ENCODE measurements around the gene FGF14.

The FGF14 gene

DNA sequence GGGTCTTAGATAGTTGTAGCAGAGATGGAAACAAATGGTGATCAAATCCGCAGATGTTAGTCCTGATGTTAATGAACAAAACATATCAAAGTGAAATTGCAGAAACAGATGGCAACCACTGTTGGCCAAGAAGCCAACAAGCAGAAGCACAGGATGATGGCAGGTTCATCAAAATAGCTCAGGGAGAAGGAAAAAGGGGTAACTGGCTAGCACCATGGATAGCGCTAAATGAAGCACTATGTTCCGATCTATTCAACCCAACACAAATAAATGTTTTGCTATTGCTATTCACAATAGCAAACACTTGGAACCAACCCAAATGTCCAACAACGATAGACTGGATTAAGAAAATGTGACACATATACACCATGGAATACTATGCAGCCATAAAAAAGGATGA lies 413.7 kb downstream of the FGF14 start:
- H3K36me3 ChIP-seq (ENCODE audit: insufficient read depth, low read depth, low read length): no peaks in the 10 kb centered on the region
- H3K4me3 ChIP-seq (ENCODE audit: low read length): no peak overlapping the region
- H3K4me1 ChIP-seq (ENCODE audit: insufficient read depth, low read length): no peaks in the 10 kb centered on the region
- no peaks in the 10 kb centered on the region for H3K27me3 ChIP-seq (ENCODE audit: insufficient read depth, low read length)
- H3K9ac ChIP-seq (ENCODE audit: low read depth, low read length): no peak overlapping the region
- H3K27ac ChIP-seq (ENCODE audit: low read length): no peak overlapping the region
- no peaks in the 10 kb centered on the region for H3K9me3 ChIP-seq (ENCODE audit: insufficient read depth, low read depth, low read length)

- no peaks in the 10 kb centered on the region for H3K9me3 ChIP-seq (ENCODE audit: insufficient read depth, low read depth, low read length)
- no peak overlapping the region for H3K27ac ChIP-seq (ENCODE audit: low read length)
- H3K36me3 ChIP-seq (ENCODE audit: insufficient read depth, low read depth, low read length): no peaks in the 10 kb centered on the region
- H3K4me1 ChIP-seq (ENCODE audit: insufficient read depth, low read length): no peaks in the 10 kb centered on the region
- no peak overlapping the region for H3K4me3 ChIP-seq (ENCODE audit: low read length)
- H3K9ac ChIP-seq (ENCODE audit: low read depth, low read length): no peak overlapping the region
- H3K27me3 ChIP-seq (ENCODE audit: insufficient read depth, low read length): no peaks in the 10 kb centered on the region
Observed at GRCh38 chr13:101986316-101986715, 415.5 kb downstream of the FGF14 start.

- Histone ChIP-seq H3K4me3 (ENCODE audit: low read length) (no peak overlapping the region), H3K4me1 (ENCODE audit: insufficient read depth, low read length) (no peaks in the 10 kb centered on the region), H3K9me3 (ENCODE audit: insufficient read depth, low read depth, low read length) (no peaks in the 10 kb centered on the region), H3K27ac (ENCODE audit: low read length) (no peak overlapping the region), H3K27me3 (ENCODE audit: insufficient read depth, low read length) (no peaks in the 10 kb centered on the region), H3K36me3 (ENCODE audit: insufficient read depth, low read depth, low read length) (no peaks in the 10 kb centered on the region), H3K9ac (ENCODE audit: low read depth, low read length) (no peak overlapping the region)
Observed at GRCh38 chr13:101985321-101985720, 416.5 kb downstream of the FGF14 start.

GRCh38 chr13:101982903-101983302 lies 418.9 kb downstream of the FGF14 start:
- no peaks in the 10 kb centered on the region for H3K27me3 ChIP-seq (ENCODE audit: insufficient read depth, low read length)
- no peak overlapping the region for H3K9ac ChIP-seq (ENCODE audit: low read depth, low read length)
- H3K4me1 ChIP-seq (ENCODE audit: insufficient read depth, low read length): no peaks in the 10 kb centered on the region
- no peaks in the 10 kb centered on the region for H3K36me3 ChIP-seq (ENCODE audit: insufficient read depth, low read depth, low read length)
- no peaks in the 10 kb centered on the region for H3K9me3 ChIP-seq (ENCODE audit: insufficient read depth, low read depth, low read length)
- no peak overlapping the region for H3K4me3 ChIP-seq (ENCODE audit: low read length)
- H3K27ac ChIP-seq (ENCODE audit: low read length): no peak overlapping the region

- H3K27me3 ChIP-seq (ENCODE audit: insufficient read depth, low read length): no peaks in the 10 kb centered on the region
- H3K36me3 ChIP-seq (ENCODE audit: insufficient read depth, low read depth, low read length): no peaks in the 10 kb centered on the region
- no peaks in the 10 kb centered on the region for H3K4me1 ChIP-seq (ENCODE audit: insufficient read depth, low read length)
- H3K9ac ChIP-seq (ENCODE audit: low read depth, low read length): no peak overlapping the region
- H3K27ac ChIP-seq (ENCODE audit: low read length): no peak overlapping the region
- no peaks in the 10 kb centered on the region for H3K9me3 ChIP-seq (ENCODE audit: insufficient read depth, low read depth, low read length)
- H3K4me3 ChIP-seq (ENCODE audit: low read length): no peak overlapping the region
Observed at GRCh38 chr13:101979825-101980224, 422.0 kb downstream of the FGF14 start.

DNA sequence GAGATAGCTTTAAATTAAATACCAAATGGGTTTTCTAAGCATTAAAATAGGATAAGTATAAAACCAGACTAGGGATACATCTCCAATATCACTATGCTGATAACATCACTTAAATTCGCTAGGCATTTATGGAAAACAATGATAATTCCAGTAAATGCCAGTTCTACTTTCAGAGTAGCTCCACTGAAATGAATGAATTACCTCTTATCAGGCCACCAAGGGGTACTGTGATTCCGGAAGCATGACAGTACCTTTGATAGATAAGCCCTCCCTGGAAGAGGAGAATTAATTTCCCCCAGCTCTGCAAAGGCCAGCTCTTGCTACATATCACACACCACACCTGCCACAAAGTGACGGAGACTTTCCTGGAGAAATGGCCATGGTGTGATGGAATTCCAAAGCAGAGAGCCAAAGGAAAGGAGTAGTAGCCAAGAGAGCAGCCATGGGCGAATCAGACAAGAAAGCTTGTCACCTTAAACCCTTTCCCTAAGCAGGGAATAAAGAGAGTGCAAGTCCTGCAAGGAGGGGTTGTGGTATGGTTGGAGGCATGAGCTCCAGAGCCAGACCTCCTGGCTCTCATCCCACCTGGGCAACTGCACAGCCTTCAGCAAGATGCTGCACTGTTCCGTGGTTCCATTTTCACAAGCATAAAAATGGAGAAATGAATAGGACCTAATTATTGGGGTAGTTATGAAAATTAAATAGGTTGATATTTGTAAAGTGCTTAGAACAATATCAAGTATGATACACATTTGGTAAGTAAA lies 423.1 kb downstream of the FGF14 start:
- Histone ChIP-seq H3K27ac (ENCODE audit: low read length) (no peak overlapping the region), H3K4me1 (ENCODE audit: insufficient read depth, low read length) (no peaks in the 10 kb centered on the region), H3K36me3 (ENCODE audit: insufficient read depth, low read depth, low read length) (no peaks in the 10 kb centered on the region), H3K4me3 (ENCODE audit: low read length) (no peak overlapping the region), H3K9ac (ENCODE audit: low read depth, low read length) (no peak overlapping the region), H3K27me3 (ENCODE audit: insufficient read depth, low read length) (no peaks in the 10 kb centered on the region), H3K9me3 (ENCODE audit: insufficient read depth, low read depth, low read length) (no peaks in the 10 kb centered on the region)

DNA sequence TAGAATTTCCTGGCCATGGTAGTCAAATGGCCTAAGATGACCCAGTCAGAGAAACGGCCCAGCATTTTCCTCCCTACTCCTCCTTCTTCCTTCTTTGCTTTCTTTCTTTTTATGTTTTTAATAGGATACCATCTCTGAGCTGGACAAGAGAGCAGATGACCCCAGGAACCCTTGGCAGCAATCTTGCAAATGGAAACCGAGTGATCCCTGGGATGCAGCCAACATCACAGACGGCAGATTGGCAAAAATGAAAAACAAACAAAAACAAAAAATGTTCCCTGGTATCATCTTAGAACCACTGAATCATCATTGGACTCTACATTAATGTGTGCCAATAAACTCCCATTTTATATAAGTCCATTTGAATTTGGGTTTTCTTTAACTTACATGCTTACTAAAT lies 424.4 kb downstream of the FGF14 start:
- Histone ChIP-seq H3K4me3 (ENCODE audit: low read length) (no peak overlapping the region), H3K27ac (ENCODE audit: low read length) (no peak overlapping the region), H3K4me1 (ENCODE audit: insufficient read depth, low read length) (no peaks in the 10 kb centered on the region), H3K36me3 (ENCODE audit: insufficient read depth, low read depth, low read length) (no peaks in the 10 kb centered on the region), H3K9me3 (ENCODE audit: insufficient read depth, low read depth, low read length) (no peaks in the 10 kb centered on the region), H3K9ac (ENCODE audit: low read depth, low read length) (no peak overlapping the region), H3K27me3 (ENCODE audit: insufficient read depth, low read length) (no peaks in the 10 kb centered on the region)

DNA sequence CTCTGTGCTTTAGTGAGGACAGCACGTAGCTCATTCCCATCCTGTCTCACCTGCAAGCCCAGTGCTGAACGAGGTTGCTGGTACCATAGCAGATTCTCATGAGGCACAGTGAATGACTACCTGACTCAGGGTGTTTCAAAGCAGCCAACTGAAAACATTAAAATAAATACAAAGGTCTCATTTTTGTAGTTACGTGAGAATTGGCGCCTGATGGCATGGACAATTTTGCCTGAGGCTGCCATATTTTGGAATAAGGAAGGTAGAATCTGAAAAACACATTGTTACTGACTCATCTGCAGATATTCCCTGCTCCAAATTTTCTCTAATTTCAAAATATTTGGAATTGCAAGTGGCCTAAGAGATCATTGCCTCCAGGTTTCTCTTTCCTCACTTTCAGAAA lies 429.7 kb downstream of the FGF14 start:
- Histone ChIP-seq H3K9ac (ENCODE audit: low read depth, low read length) (no peak overlapping the region), H3K9me3 (ENCODE audit: insufficient read depth, low read depth, low read length) (no peaks in the 10 kb centered on the region), H3K27ac (ENCODE audit: low read length) (no peak overlapping the region), H3K4me1 (ENCODE audit: insufficient read depth, low read length) (peaks cover 12% of the 10 kb centered on the region; the same call in 1 of the 2 replicates), H3K27me3 (ENCODE audit: insufficient read depth, low read length) (no peaks in the 10 kb centered on the region), H3K4me3 (ENCODE audit: low read length) (no peak overlapping the region), H3K36me3 (ENCODE audit: insufficient read depth, low read depth, low read length) (no peaks in the 10 kb centered on the region)

DNA sequence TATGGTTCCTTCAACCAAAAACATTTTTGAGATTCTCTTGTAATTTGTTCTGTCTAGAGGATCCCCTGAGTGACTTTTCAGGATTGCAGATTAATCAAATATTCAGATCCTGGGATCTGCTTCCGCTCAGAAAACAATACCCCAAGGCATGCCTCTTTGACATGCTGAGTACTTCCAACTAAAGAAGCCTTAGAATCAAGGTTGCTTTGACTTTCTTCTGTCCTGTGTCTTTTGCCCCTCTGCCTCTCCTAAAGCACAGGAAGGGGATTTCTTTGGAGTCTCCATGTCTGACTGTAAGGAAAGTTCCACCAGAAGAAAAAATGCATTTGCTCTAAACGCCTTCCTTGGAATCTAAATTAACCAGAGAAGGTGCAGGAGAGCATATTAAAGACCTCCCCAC lies 431.5 kb downstream of the FGF14 start:
- Histone ChIP-seq H3K9me3 (ENCODE audit: insufficient read depth, low read depth, low read length) (no peaks in the 10 kb centered on the region), H3K27ac (ENCODE audit: low read length) (peak overlapping the region; percentile 59), H3K4me1 (ENCODE audit: insufficient read depth, low read length) (peaks cover 12% of the 10 kb centered on the region; the same call in 1 of the 2 replicates), H3K4me3 (ENCODE audit: low read length) (peak overlapping the region; percentile 27; the same call in 1 of the 2 replicates), H3K36me3 (ENCODE audit: insufficient read depth, low read depth, low read length) (no peaks in the 10 kb centered on the region), H3K27me3 (ENCODE audit: insufficient read depth, low read length) (no peaks in the 10 kb centered on the region), H3K9ac (ENCODE audit: low read depth, low read length) (no peak overlapping the region)

DNA sequence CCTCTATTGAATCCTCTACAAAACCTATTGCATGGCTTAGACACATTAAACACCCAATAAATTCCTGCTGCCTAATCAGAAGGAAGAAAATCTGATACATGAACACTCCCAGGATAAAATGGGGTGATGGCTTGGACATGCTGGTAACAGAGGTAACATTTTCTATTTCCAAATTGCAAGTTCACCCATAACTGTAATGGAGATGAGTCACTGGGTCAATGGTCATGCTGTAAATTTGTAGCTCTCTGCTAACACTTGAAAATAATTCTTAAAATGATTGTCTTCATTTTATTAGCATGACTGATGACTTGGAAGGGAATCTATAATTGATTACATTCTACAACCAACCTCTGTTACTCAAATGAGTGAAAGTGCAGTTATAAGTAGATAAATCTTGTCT lies 434.1 kb downstream of the FGF14 start:
- Histone ChIP-seq H3K27me3 (ENCODE audit: insufficient read depth, low read length) (no peaks in the 10 kb centered on the region), H3K4me1 (ENCODE audit: insufficient read depth, low read length) (peaks cover 12% of the 10 kb centered on the region; the same call in 1 of the 2 replicates), H3K9ac (ENCODE audit: low read depth, low read length) (no peak overlapping the region), H3K4me3 (ENCODE audit: low read length) (no peak overlapping the region), H3K36me3 (ENCODE audit: insufficient read depth, low read depth, low read length) (no peaks in the 10 kb centered on the region), H3K9me3 (ENCODE audit: insufficient read depth, low read depth, low read length) (no peaks in the 10 kb centered on the region), H3K27ac (ENCODE audit: low read length) (no peak overlapping the region)

DNA sequence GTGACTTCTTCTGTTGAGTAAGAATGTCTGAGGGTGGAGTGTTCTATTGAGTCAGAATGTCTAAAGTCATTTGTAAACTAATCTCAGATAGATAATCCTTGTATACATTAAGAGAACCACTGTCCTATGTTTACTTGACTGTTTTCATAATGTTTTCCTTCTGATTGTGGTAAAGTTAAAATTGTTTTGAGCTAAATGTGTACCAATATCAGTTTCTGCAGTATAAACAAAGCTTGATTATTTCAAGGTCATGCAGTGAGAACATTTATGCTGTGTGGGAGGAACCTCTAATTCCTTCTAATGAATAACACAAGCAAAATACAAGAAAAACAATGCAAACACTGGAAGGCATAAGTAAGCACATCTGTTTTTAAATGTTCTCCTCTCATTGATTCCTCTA lies 434.6 kb downstream of the FGF14 start:
- no peaks in the 10 kb centered on the region for H3K27me3 ChIP-seq (ENCODE audit: insufficient read depth, low read length)
- no peak overlapping the region for H3K9ac ChIP-seq (ENCODE audit: low read depth, low read length)
- H3K36me3 ChIP-seq (ENCODE audit: insufficient read depth, low read depth, low read length): no peaks in the 10 kb centered on the region
- H3K4me3 ChIP-seq (ENCODE audit: low read length): no peak overlapping the region
- peaks cover 12% of the 10 kb centered on the region; the same call in 1 of the 2 replicates for H3K4me1 ChIP-seq (ENCODE audit: insufficient read depth, low read length)
- H3K9me3 ChIP-seq (ENCODE audit: insufficient read depth, low read depth, low read length): no peaks in the 10 kb centered on the region
- no peak overlapping the region for H3K27ac ChIP-seq (ENCODE audit: low read length)

DNA sequence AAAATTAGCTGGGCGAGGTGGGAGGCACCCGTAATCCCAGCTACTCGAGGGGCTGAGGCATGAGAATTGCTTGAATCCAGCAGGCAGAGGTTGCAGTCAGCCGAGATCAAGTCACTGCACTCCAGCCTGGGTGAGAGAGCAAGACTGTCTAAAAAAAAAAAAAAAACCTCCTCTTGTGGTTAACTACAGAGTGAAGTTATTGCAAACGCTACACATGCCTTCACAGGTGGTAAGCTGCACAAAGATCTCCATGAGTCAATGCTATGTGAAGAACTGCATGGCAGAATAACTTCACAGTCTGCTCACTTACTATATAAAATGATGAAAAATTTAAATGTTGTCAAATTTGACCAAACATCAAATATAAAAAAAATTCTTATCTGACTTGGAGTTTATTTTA lies 436.8 kb downstream of the FGF14 start:
- no peaks in the 10 kb centered on the region for H3K36me3 ChIP-seq (ENCODE audit: insufficient read depth, low read depth, low read length)
- H3K27ac ChIP-seq (ENCODE audit: low read length): no peak overlapping the region
- no peak overlapping the region for H3K9ac ChIP-seq (ENCODE audit: low read depth, low read length)
- H3K4me1 ChIP-seq (ENCODE audit: insufficient read depth, low read length): peaks cover 4% of the 10 kb centered on the region; the same call in 1 of the 2 replicates
- H3K27me3 ChIP-seq (ENCODE audit: insufficient read depth, low read length): no peaks in the 10 kb centered on the region
- no peaks in the 10 kb centered on the region for H3K9me3 ChIP-seq (ENCODE audit: insufficient read depth, low read depth, low read length)
- H3K4me3 ChIP-seq (ENCODE audit: low read length): no peak overlapping the region
